NCI-H2029 treated with DMSO at 0.1 percent for 48 hours (cell line): ENCODE results near the gene ARVCF.
"Not testable (repeated sequence)": the region's sequence is repeated elsewhere in the genome, so short reads cannot be mapped to it uniquely, and the experiment has no call there.

Experiments used
- DNase-seq: peaks from one replicate; lab custom pipeline; 2025; lab: John Stamatoyannopoulos, UW

Gene ARVCF

GRCh38 chr22:19936513-19936912, 80.1 kb downstream of the ARVCF start:
- DNase-seq, result no peak

GRCh38 chr22:19935123-19935718, 81.4 kb downstream of the ARVCF start:
- not testable (repeated sequence) for DNase-seq

GRCh38 chr22:19933341-19934241, 83.0 kb downstream of the ARVCF start:
- no peak for DNase-seq

GRCh38 chr22:19932367-19933206, 84.0 kb downstream of the ARVCF start:
- peak; percentile 66 for DNase-seq

DNA sequence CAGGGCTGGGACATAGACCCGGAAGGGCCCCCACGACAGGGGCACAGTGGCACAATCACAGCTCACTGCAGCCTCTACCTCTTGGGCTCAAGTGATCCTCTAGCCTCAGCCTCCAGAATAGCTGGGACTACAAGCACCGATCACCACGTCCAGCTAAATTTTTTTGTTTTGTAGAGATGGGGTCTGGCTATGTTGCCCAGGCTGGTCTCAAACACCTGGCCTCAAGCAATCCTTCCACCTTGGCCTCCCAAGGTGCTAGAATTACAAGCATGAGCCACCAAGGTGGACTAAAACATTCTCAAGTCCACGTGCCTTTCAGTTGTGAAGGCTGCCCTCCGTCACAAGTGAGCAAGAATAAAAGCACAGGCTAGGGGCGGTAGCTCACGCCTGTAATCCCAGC, 85.1 kb downstream of the ARVCF start:
- DNase-seq, result no peak

DNA sequence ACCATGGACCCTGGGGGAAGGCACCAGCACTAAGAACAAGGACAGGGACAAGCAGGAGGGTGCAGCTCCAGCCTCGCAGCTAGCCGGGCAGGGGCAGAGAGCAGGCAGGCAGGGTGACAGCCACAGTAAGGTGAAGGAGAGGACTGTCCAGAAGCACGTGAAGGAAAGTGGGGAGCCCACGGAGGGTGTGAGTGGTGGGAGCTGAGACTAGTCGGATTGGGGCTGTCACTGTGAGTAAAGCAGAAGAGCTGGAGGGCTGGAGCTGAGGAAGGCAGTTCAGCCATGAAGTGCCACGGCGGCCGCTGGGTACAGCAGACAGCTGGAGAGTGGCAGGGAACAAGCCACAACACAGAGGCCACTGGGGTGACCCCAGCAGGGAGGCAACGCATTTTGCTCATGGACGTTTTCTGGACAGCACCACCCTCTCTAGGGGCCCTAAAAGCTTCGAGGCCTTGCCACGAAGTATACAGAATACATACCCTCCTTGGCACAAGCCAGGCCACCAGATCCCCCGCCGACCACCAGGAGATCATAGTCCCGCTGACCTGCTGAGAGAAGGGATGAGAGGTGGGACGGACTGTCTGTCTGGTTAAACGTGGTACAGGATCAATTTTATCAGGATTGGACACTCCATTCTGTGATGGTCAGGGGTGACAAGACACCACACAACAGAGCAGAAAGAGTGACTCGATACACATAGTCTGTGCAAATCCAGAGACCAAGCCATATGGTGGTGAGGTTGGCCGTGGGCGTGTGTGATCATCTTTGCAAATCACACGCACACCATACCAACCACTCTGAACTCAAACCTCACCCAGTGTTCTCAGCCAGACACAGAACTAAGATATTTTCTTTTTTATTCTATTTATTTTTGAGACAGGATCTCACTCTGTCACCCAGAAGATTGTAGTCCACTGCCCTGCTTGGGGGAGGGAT, 85.8 kb downstream of the ARVCF start:
- no peak for DNase-seq

GRCh38 chr22:19929586-19930550, 86.8 kb downstream of the ARVCF start:
- DNase-seq, result no peak

- no peak for DNase-seq
Observed at GRCh38 chr22:19928207-19928606, 88.4 kb downstream of the ARVCF start.

DNA sequence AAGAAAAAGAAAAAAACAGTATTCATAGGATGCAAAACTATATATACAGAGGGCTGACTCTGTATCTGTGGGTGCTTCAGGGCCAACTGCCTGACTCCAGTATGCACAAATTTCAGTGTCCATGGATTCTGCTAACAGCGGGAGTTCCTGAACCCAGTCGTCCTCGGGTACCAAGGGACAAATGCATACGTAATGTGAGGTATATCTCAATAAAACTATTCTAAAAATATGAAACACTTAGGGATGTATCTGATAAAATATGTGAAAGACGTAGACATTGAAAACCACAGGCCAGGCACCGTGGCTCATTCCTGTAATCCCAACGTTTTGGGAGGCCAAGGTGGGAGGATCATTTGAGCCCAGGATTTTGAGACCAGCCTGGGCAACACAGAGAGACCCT, 88.9 kb downstream of the ARVCF start:
- no peak for DNase-seq

DNA sequence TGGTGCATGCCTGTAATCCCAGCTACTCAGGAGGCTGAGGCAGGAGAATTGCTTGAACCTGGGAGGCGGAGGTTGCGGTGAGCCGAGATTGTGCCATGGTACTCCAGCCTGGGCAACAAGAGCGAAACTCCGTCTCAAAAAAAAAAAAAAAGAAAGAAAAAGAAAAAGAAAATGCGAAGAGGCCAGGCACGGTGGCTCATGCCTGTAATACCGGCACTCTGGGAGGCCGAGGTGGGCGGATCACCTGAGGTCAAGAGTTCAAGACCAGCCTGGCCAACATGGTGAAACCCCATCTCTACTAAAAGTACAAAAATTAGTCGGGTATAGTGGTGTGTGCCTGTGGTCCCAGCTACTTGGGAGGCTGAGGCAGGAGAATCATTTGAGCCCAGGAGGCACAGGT, 90.6 kb downstream of the ARVCF start:
- not testable (repeated sequence) for DNase-seq

DNA sequence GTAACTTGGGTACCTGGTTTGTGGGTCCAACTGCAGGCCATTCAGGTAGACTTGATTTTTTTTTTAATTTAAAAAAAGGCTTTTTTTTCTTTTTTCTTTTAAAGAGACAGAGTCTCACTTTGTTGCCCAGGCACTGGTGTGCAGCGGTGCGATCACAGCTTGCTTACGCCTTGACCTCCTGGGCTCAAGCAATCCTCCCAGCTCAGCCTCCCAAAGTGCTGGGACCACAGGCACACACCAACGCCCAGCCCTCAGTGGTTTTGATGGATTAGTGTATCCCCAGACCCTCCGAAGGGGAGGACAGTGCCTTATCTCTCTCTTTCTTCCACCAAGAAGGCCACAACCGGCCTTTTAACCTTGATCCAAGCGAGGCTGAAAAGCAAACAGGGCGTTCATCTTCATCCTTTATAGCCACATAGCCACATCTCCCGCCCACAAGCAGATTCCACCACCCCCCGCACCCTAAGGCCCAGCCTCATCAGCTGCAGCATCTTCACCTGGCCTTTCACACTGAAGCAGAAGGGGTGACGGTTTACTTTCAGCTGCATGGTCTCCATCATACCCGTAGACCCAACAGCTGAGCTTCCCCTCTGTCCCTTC, 92.6 kb downstream of the ARVCF start:
- no peak for DNase-seq

GRCh38 chr22:19921544-19922081, 95.0 kb downstream of the ARVCF start:
- no peak for DNase-seq
